A549 (cell line): ENCODE data around the gene TMEM52B. TPM values are rescaled to one million over a fixed set of nuclear protein-coding genes. Genes with fewer than 3 reads are reported as not detected.

ENCODE experiments used
- ATAC-seq, 2 experiments: fragments of 200-7000 bp in 1 of 2; fragments of >200 bp in 1 of 2; cut with Nextera tagmentation in 1 of 2; cut with Tn5 transposase in 1 of 2; 3 replicates each; pipeline versions ENCODE4 v1.8.0 to v1.9.1; 2018 to 2020; ENCODE audit warnings: mild to moderate bottlenecking in 1 of 2, moderate library complexity in 1 of 2
- CTCF ChIA-PET: fragments of 300-600 bp; sonication (Branson Sonifier 250); formaldehyde crosslinking; extraction: SDS; loops from one replicate; lab custom pipeline; 2021; ENCODE audit warnings: antibody characterized with exemption, inconsistent platforms; lab: Yijun Ruan, JAX
- POLR2A ChIA-PET: fragments of 350-600 bp; formaldehyde crosslinking; extraction: SDS; loops from one replicate; lab custom pipeline; 2021; ENCODE audit warnings: antibody characterized with exemption, inconsistent platforms; lab: Yijun Ruan, JAX
- DNase-seq, 2 experiments: peaks; one replicate each; pipeline versions ENCODE4 v3.0.0 to v3.0.0-alpha.2; 2011 to 2016; ENCODE audit warnings: low read depth in 1 of 2, low spot score in 1 of 2
- FAIRE-seq: peaks from 2 replicates; lab custom pipeline; 2011; peaks lifted over from hg19 to GRCh38; lab: Jason Lieb, UNC
- H3K27ac ChIP-seq, 2 experiments: fragments of >200 bp; sonication (Bioruptor Twin); formaldehyde crosslinking; 3 replicates each; pipeline ENCODE4 v1.5.1; 2016 to 2017
- H3K4me1 ChIP-seq: fragments of >200 bp; sonication (Bioruptor Twin); formaldehyde crosslinking; 3 replicates; pipeline ENCODE4 v1.6.1; 2016
- H3K4me2 ChIP-seq: fragments of >200 bp; sonication (Bioruptor Twin); formaldehyde crosslinking; 3 replicates; pipeline ENCODE4 v1.6.1; 2016
- H3K4me3 ChIP-seq: fragments of >200 bp; sonication (Bioruptor Twin); formaldehyde crosslinking; 3 replicates; pipeline ENCODE4 v1.5.1; 2016
- H3K9me3 ChIP-seq: fragments of >200 bp; sonication (Bioruptor Twin); formaldehyde crosslinking; 3 replicates; pipeline ENCODE4 v1.6.1; 2016
- BCL3 ChIP-seq: fragments of >200 bp; sonication (Bioruptor Twin); formaldehyde crosslinking; IDR thresholded peaks from 3 replicates; pipeline ENCODE4 v1.6.1; 2016
- BHLHE40 ChIP-seq: IDR thresholded peaks from 2 replicates; pipeline ENCODE4 v1.6.1; 2012; ENCODE audit warnings: low read depth, low read length, inconsistent platforms
- CBX2 ChIP-seq: fragments of 200-600 bp; sonication (generic); IDR thresholded peaks from 2 replicates; pipeline ENCODE4 v1.6.1; 2016; ENCODE audit warnings: low read depth, mild to moderate bottlenecking, borderline replicate concordance
- CBX8 ChIP-seq: fragments of 200-600 bp; sonication (generic); IDR thresholded peaks from 2 replicates; pipeline ENCODE4 v1.6.1; 2016
- CEBPB ChIP-seq, 2 experiments: fragments of >200 bp in 1 of 2; sonication (Bioruptor Twin) in 1 of 2; formaldehyde crosslinking in 1 of 2; IDR thresholded peaks; 2 replicates each; pipeline ENCODE4 v1.6.1; 2012 to 2016
- CHD4 ChIP-seq: fragments of 200-600 bp; sonication (generic); IDR thresholded peaks from 2 replicates; pipeline ENCODE4 v1.6.1; 2016; ENCODE audit warnings: antibody characterized with exemption, mild to moderate bottlenecking, borderline replicate concordance
- CTCF ChIP-seq: fragments of >200 bp; sonication (Bioruptor Twin); formaldehyde crosslinking; IDR thresholded peaks from 3 replicates; pipeline ENCODE4 v1.5.1; 2016
- EHF ChIP-seq: fragments of 250-450 bp; sonication (Bioruptor Pico); IDR thresholded peaks from 2 replicates; pipeline ENCODE4 v1.5.0; 2020; ENCODE audit warnings: mild to moderate bottlenecking
- ELK1 ChIP-seq: fragments of 150-350 bp; IDR thresholded peaks from 2 replicates; pipeline ENCODE4 v1.6.1; 2014; ENCODE audit warnings: low read depth, mild to moderate bottlenecking, low read length
- EP300 ChIP-seq, 2 experiments: fragments of >200 bp; sonication (Bioruptor Twin); formaldehyde crosslinking; IDR thresholded peaks; 2 replicates in 1 of 2; 3 replicates in 1 of 2; pipeline ENCODE4 v1.6.1; 2016 to 2017
- ESRRA ChIP-seq: fragments of 150-350 bp; IDR thresholded peaks from 2 replicates; pipeline ENCODE4 v1.6.1; 2014; ENCODE audit warnings: mild to moderate bottlenecking, low read length, borderline replicate concordance
- FOXS1 ChIP-seq: fragments of 250-450 bp; sonication (Bioruptor Pico); IDR thresholded peaks from 2 replicates; pipeline ENCODE4 v1.5.0; 2020; ENCODE audit warnings: mild to moderate bottlenecking, moderate library complexity
- GATA3 ChIP-seq: IDR thresholded peaks from 2 replicates; pipeline ENCODE4 v1.6.1; 2012; ENCODE audit warnings: borderline replicate concordance
- HEYL ChIP-seq: fragments of 250-450 bp; sonication (Bioruptor Pico); IDR thresholded peaks from 2 replicates; pipeline ENCODE4 v1.8.0; 2021; ENCODE audit warnings: mild to moderate bottlenecking, moderate library complexity
- HOXA7 ChIP-seq: fragments of 250-450 bp; sonication (Bioruptor Pico); IDR thresholded peaks from 2 replicates; pipeline ENCODE4 v1.5.0; 2020; ENCODE audit warnings: mild to moderate bottlenecking, moderate library complexity
- HOXB13 ChIP-seq: fragments of 250-450 bp; sonication (Bioruptor Pico); IDR thresholded peaks from 2 replicates; pipeline ENCODE4 v1.5.0; 2020; ENCODE audit warnings: low read depth, mild to moderate bottlenecking, moderate library complexity
- KDM5A ChIP-seq: fragments of 200-600 bp; sonication (generic); IDR thresholded peaks from 2 replicates; pipeline ENCODE4 v1.6.1; 2016; ENCODE audit warnings: antibody characterized with exemption, mild to moderate bottlenecking
- MAX ChIP-seq: IDR thresholded peaks from 2 replicates; pipeline ENCODE4 v1.6.1; 2012
- NPAS2 ChIP-seq: fragments of 250-450 bp; sonication (Bioruptor Pico); IDR thresholded peaks from 2 replicates; pipeline ENCODE4 v1.8.0; 2022; ENCODE audit warnings: mild to moderate bottlenecking, moderate library complexity, borderline replicate concordance
- NR3C1 ChIP-seq: fragments of >200 bp; sonication (Bioruptor Twin); formaldehyde crosslinking; IDR thresholded peaks from 3 replicates; pipeline ENCODE4 v1.6.1; 2017
- PBX3 ChIP-seq: IDR thresholded peaks from 2 replicates; pipeline ENCODE4 v1.6.1; 2012
- PHF8 ChIP-seq: fragments of 200-600 bp; sonication (generic); IDR thresholded peaks from 2 replicates; pipeline ENCODE4 v1.6.1; 2016; ENCODE audit warnings: low read depth, mild to moderate bottlenecking, antibody characterized with exemption, moderate library complexity, borderline replicate concordance
- POLR2A ChIP-seq: IDR thresholded peaks from 2 replicates; pipeline ENCODE4 v1.6.1; 2012; ENCODE audit warnings: mild to moderate bottlenecking, low read length
- RAD21 ChIP-seq, 2 experiments: fragments of >200 bp in 1 of 2; sonication (Bioruptor Twin) in 1 of 2; formaldehyde crosslinking in 1 of 2; IDR thresholded peaks in 1 of 2; conservative IDR thresholded peaks in 1 of 2; 2 replicates in 1 of 2; 3 replicates in 1 of 2; pipeline ENCODE4 v1.6.1; 2012 to 2018; ENCODE audit warnings: inconsistent platforms in 1 of 2
- RCOR1 ChIP-seq: fragments of 150-350 bp; IDR thresholded peaks from 2 replicates; pipeline ENCODE4 v1.6.1; 2014; ENCODE audit warnings: antibody characterized with exemption, low read length, low read depth
- REST ChIP-seq: fragments of 200-600 bp; sonication (generic); IDR thresholded peaks from 2 replicates; pipeline ENCODE4 v1.6.1; 2016; ENCODE audit warnings: antibody characterized with exemption, mild to moderate bottlenecking, moderate library complexity
- SREBF2 ChIP-seq: fragments of 450-650 bp; IDR thresholded peaks from 2 replicates; pipeline ENCODE4 v1.6.1; 2014; ENCODE audit warnings: mild to moderate bottlenecking, moderate library complexity
- TFCP2L1 ChIP-seq: fragments of 250-450 bp; sonication (Bioruptor Pico); IDR thresholded peaks from 2 replicates; pipeline ENCODE4 v1.5.0; 2021; ENCODE audit warnings: mild to moderate bottlenecking
- TP53 ChIP-seq: fragments of 250-450 bp; sonication (Bioruptor Pico); IDR thresholded peaks from 2 replicates; pipeline ENCODE4 v1.5.0; 2021; ENCODE audit warnings: mild to moderate bottlenecking, moderate library complexity
- ZC3H11A ChIP-seq: fragments of 450-650 bp; IDR thresholded peaks from 2 replicates; pipeline ENCODE4 v1.6.1; 2014; ENCODE audit warnings: antibody characterized with exemption, mild to moderate bottlenecking
- ZSCAN20 ChIP-seq: fragments of 250-450 bp; sonication (Bioruptor Pico); IDR thresholded peaks from 2 replicates; pipeline ENCODE4 v1.8.0; 2022; ENCODE audit warnings: mild to moderate bottlenecking, moderate library complexity
- WGBS: methylation state at CpG from one replicate; pipeline ENCODE4 v1.1.6; 2017; ENCODE audit errors: missing lambda C conversion rate; 5-methylcytosine and 5-hydroxymethylcytosine counted together
- polyA plus RNA-seq, 4 experiments: library from polyadenylated mRNA; depleted of rRNA in 3 of 4; stranded (reverse); fragments of >200 nt; fragmentation: RNase III in 1 of 4; extraction: RNeasy Plus Mini Kit Qiagen cat#74134 plus additional on column Dnase treatment in 1 of 4; gene quantifications; 2 replicates in 3 of 4; 3 replicates in 1 of 4; pipeline ENCODE4 v1.2.3, GENCODE V29; 2011 to 2017

TMEM52B gene
- polyA plus RNA-seq, 2 of the 4 experiments (the other 2 are of a cell fraction) = 0.08 to 0.39 TPM

- ChIA-PET CTCF (interaction anchor here (0.6 to 2.0 kb wide), 5 partner anchors 15 to 538 kb away, joined by 3 to 9 read pairs (median 3); no protein-coding TSS in a partner anchor), POLR2A (interaction anchor here (1.0 to 2.6 kb wide), 3 partner anchors 17 to 58 kb away, joined by 3 to 17 read pairs (median 3); no protein-coding TSS in a partner anchor)
- H3K4me1 ChIP-seq = peaks cover 17% of the 10 kb centered on the region
- FAIRE-seq (peak; percentile 13), ATAC-seq (peak; percentile 89 to 94), DNase-seq (peak; percentile 98 to 99)
- H3K4me3 ChIP-seq = peak overlapping the region; percentile 95
- H3K9me3 ChIP-seq = no peaks in the 10 kb centered on the region
- H3K27ac ChIP-seq = peak overlapping the region; percentile 77 to 90
- 10% methylated on average over 40 of the region's 40 CpGs for WGBS
- H3K4me2 ChIP-seq = peak overlapping the region; percentile 74
- TF ChIP-seq CHD4 (no peak), GATA3 (peak; percentile 74), TFCP2L1 (CRISPR knock-in tag) (0 out of 2 replicates have a peak, but pooled peaks have one; percentile 6), CTCF (no peak), HOXB13 (CRISPR knock-in tag) (no peak), EP300 (IDR thresholded peaks at IDR 0.05) (peak in 1 of 2 experiments; percentile 14; a peak in 2 of 5 replicates), HOXA7 (CRISPR knock-in tag) (no peak), CBX8 (no peak), NPAS2 (CRISPR knock-in tag) (no peak), TP53 (0 out of 2 replicates have a peak, but pooled peaks have one; percentile 39), CEBPB (IDR thresholded peaks at IDR 0.05) (peak in 1 of 2 experiments; percentile 50; a peak in 1 of 4 replicates), ESRRA (peak; percentile 93), RCOR1 (no peak), REST (no peak), ZC3H11A (no peak), CBX2 (no peak), PBX3 (no peak), ELK1 (no peak), POLR2A (no peak), EHF (CRISPR knock-in tag) (no peak), MAX (peak; percentile 91), KDM5A (no peak), RAD21 (conservative IDR thresholded peaks at IDR 0.05 in 1 of 2, IDR thresholded peaks at IDR 0.05 in 1 of 2) (no peak), ZSCAN20 (CRISPR knock-in tag) (0 out of 2 replicates have a peak, but pooled peaks have one; percentile 6), FOXS1 (CRISPR knock-in tag) (peak; percentile 6; the same call in 1 of the 2 replicates), HEYL (CRISPR knock-in tag) (no peak), NR3C1 (no peak), PHF8 (no peak), BHLHE40 (peak; percentile 84), SREBF2 (peak; percentile 39; the same call in 1 of the 2 replicates), BCL3 (no peak)
These were observed 33.3 kb downstream of the TMEM52B start for GRCh38 chr12:10211940-10212738.
